A549 (cell line): ENCODE data around the gene NDC80. TPM values are rescaled to one million over a fixed set of nuclear protein-coding genes. Genes with fewer than 3 reads are reported as not detected.

ENCODE experiments used
- ATAC-seq, 2 experiments: fragments of 200-7000 bp in 1 of 2; fragments of >200 bp in 1 of 2; cut with Nextera tagmentation in 1 of 2; cut with Tn5 transposase in 1 of 2; 3 replicates each; pipeline versions ENCODE4 v1.8.0 to v1.9.1; 2018 to 2020; ENCODE audit warnings: mild to moderate bottlenecking in 1 of 2, moderate library complexity in 1 of 2
- CTCF ChIA-PET: fragments of 300-600 bp; sonication (Branson Sonifier 250); formaldehyde crosslinking; extraction: SDS; loops from one replicate; lab custom pipeline; 2021; ENCODE audit warnings: antibody characterized with exemption, inconsistent platforms; lab: Yijun Ruan, JAX
- POLR2A ChIA-PET: fragments of 350-600 bp; formaldehyde crosslinking; extraction: SDS; loops from one replicate; lab custom pipeline; 2021; ENCODE audit warnings: antibody characterized with exemption, inconsistent platforms; lab: Yijun Ruan, JAX
- DNase-seq, 2 experiments: peaks; one replicate each; pipeline versions ENCODE4 v3.0.0 to v3.0.0-alpha.2; 2011 to 2016; ENCODE audit warnings: low read depth in 1 of 2, low spot score in 1 of 2
- FAIRE-seq: peaks from 2 replicates; lab custom pipeline; 2011; peaks lifted over from hg19 to GRCh38; lab: Jason Lieb, UNC
- H3K27ac ChIP-seq, 2 experiments: fragments of >200 bp; sonication (Bioruptor Twin); formaldehyde crosslinking; 3 replicates each; pipeline ENCODE4 v1.5.1; 2016 to 2017
- H3K4me1 ChIP-seq: fragments of >200 bp; sonication (Bioruptor Twin); formaldehyde crosslinking; 3 replicates; pipeline ENCODE4 v1.6.1; 2016
- H3K4me2 ChIP-seq: fragments of >200 bp; sonication (Bioruptor Twin); formaldehyde crosslinking; 3 replicates; pipeline ENCODE4 v1.6.1; 2016
- H3K4me3 ChIP-seq: fragments of >200 bp; sonication (Bioruptor Twin); formaldehyde crosslinking; 3 replicates; pipeline ENCODE4 v1.5.1; 2016
- H3K9me3 ChIP-seq: fragments of >200 bp; sonication (Bioruptor Twin); formaldehyde crosslinking; 3 replicates; pipeline ENCODE4 v1.6.1; 2016
- CBX2 ChIP-seq: fragments of 200-600 bp; sonication (generic); IDR thresholded peaks from 2 replicates; pipeline ENCODE4 v1.6.1; 2016; ENCODE audit warnings: low read depth, mild to moderate bottlenecking, borderline replicate concordance
- CHD2 ChIP-seq: fragments of 150-350 bp; IDR thresholded peaks from 2 replicates; pipeline ENCODE4 v1.6.1; 2014; ENCODE audit warnings: low read length; ENCODE audit not compliant: partially characterized antibody
- CTCF ChIP-seq: fragments of >200 bp; sonication (Bioruptor Twin); formaldehyde crosslinking; IDR thresholded peaks from 3 replicates; pipeline ENCODE4 v1.5.1; 2016
- E2F6 ChIP-seq: IDR thresholded peaks from 2 replicates; pipeline ENCODE4 v1.6.1; 2012; ENCODE audit warnings: low read depth, borderline replicate concordance
- FOSB ChIP-seq: fragments of 250-450 bp; sonication (Bioruptor Pico); IDR thresholded peaks from 2 replicates; pipeline ENCODE4 v1.5.0; 2020; ENCODE audit warnings: mild to moderate bottlenecking, moderate library complexity
- FOXS1 ChIP-seq: fragments of 250-450 bp; sonication (Bioruptor Pico); IDR thresholded peaks from 2 replicates; pipeline ENCODE4 v1.5.0; 2020; ENCODE audit warnings: mild to moderate bottlenecking, moderate library complexity
- HES2 ChIP-seq: fragments of >200 bp; sonication (Bioruptor Twin); formaldehyde crosslinking; IDR thresholded peaks from 2 replicates; pipeline ENCODE4 v1.6.1; 2016
- HOXA7 ChIP-seq: fragments of 250-450 bp; sonication (Bioruptor Pico); IDR thresholded peaks from 2 replicates; pipeline ENCODE4 v1.5.0; 2020; ENCODE audit warnings: mild to moderate bottlenecking, moderate library complexity
- HOXB13 ChIP-seq: fragments of 250-450 bp; sonication (Bioruptor Pico); IDR thresholded peaks from 2 replicates; pipeline ENCODE4 v1.5.0; 2020; ENCODE audit warnings: low read depth, mild to moderate bottlenecking, moderate library complexity
- JUNB ChIP-seq: fragments of >200 bp; sonication (Bioruptor Twin); formaldehyde crosslinking; IDR thresholded peaks from 2 replicates; pipeline ENCODE4 v1.6.1; 2016
- KDM5A ChIP-seq: fragments of 200-600 bp; sonication (generic); IDR thresholded peaks from 2 replicates; pipeline ENCODE4 v1.6.1; 2016; ENCODE audit warnings: antibody characterized with exemption, mild to moderate bottlenecking
- MAZ ChIP-seq: fragments of 150-350 bp; IDR thresholded peaks from 2 replicates; pipeline ENCODE4 v1.6.1; 2014; ENCODE audit warnings: antibody characterized with exemption, low read depth, low read length, borderline replicate concordance
- MYC ChIP-seq: IDR thresholded peaks from 2 replicates; pipeline ENCODE4 v1.6.1; 2012; ENCODE audit warnings: mild to moderate bottlenecking, inconsistent platforms, low read length, improper control_type of control experiment, borderline replicate concordance
- NFE2L2 ChIP-seq: fragments of 150-350 bp; conservative IDR thresholded peaks from 2 replicates; pipeline ENCODE4 v1.6.1; 2014; ENCODE audit warnings: low read length
- PHF8 ChIP-seq: fragments of 200-600 bp; sonication (generic); IDR thresholded peaks from 2 replicates; pipeline ENCODE4 v1.6.1; 2016; ENCODE audit warnings: low read depth, mild to moderate bottlenecking, antibody characterized with exemption, moderate library complexity, borderline replicate concordance
- POLR2A ChIP-seq: IDR thresholded peaks from 2 replicates; pipeline ENCODE4 v1.6.1; 2012; ENCODE audit warnings: mild to moderate bottlenecking, low read length
- RARB ChIP-seq: fragments of 250-450 bp; sonication (Bioruptor Pico); IDR thresholded peaks from 2 replicates; pipeline ENCODE4 v1.8.0; 2021; ENCODE audit warnings: mild to moderate bottlenecking, moderate library complexity
- RFX5 ChIP-seq: fragments of 450-650 bp; IDR thresholded peaks from 2 replicates; pipeline ENCODE4 v1.7.1; 2014; ENCODE audit warnings: antibody characterized with exemption, mild to moderate bottlenecking, moderate library complexity
- TFCP2L1 ChIP-seq: fragments of 250-450 bp; sonication (Bioruptor Pico); IDR thresholded peaks from 2 replicates; pipeline ENCODE4 v1.5.0; 2021; ENCODE audit warnings: mild to moderate bottlenecking
- USF2 ChIP-seq: fragments of 450-650 bp; IDR thresholded peaks from 2 replicates; pipeline ENCODE4 v1.6.1; 2014; ENCODE audit warnings: antibody characterized with exemption
- ZNF302 ChIP-seq: fragments of 250-450 bp; sonication (Bioruptor Pico); IDR thresholded peaks from 2 replicates; pipeline ENCODE4 v1.9.0; 2021; ENCODE audit warnings: inconsistent platforms, mild to moderate bottlenecking, moderate library complexity
- WGBS: methylation state at CpG from one replicate; pipeline ENCODE4 v1.1.6; 2017; ENCODE audit errors: missing lambda C conversion rate; 5-methylcytosine and 5-hydroxymethylcytosine counted together
- polyA plus RNA-seq, 4 experiments: library from polyadenylated mRNA; depleted of rRNA in 3 of 4; stranded (reverse); fragments of >200 nt; fragmentation: RNase III in 1 of 4; extraction: RNeasy Plus Mini Kit Qiagen cat#74134 plus additional on column Dnase treatment in 1 of 4; gene quantifications; 2 replicates in 3 of 4; 3 replicates in 1 of 4; pipeline ENCODE4 v1.2.3, GENCODE V29; 2011 to 2017

Gene NDC80
- polyA plus RNA-seq, 2 of the 4 experiments (the other 2 are of a cell fraction): 11.1 to 20.2 TPM

- FAIRE-seq (no peak), ATAC-seq (no peak), DNase-seq (no peak)
- POLR2A ChIA-PET: no interaction called here
- WGBS: 92% methylated on average over 4 of the region's 4 CpGs
- Histone ChIP-seq H3K4me1 (no peaks in the 10 kb centered on the region), H3K4me3 (no peak overlapping the region), H3K4me2 (no peak overlapping the region), H3K9me3 (no peaks in the 10 kb centered on the region), H3K27ac (no peak overlapping the region)
- TF ChIP-seq HOXB13 (no peak), POLR2A (no peak), MYC (no peak), FOXS1 (CRISPR knock-in tag) (no peak), TFCP2L1 (CRISPR knock-in tag) (no peak), KDM5A (no peak), ZNF302 (CRISPR knock-in tag) (no peak), USF2 (no peak), PHF8 (no peak), FOSB (no peak), CHD2 (no peak), HES2 (no peak), HOXA7 (no peak)
- CTCF ChIA-PET: interaction anchor here (0.6 to 0.9 kb wide), 2 partner anchors 15 to 1711 kb away, joined by 3 read pairs; no protein-coding TSS in a partner anchor
These were observed 15.5 kb upstream of the NDC80 start for GRCh38 chr18:2555895-2556294.

GRCh38 chr18:2557536-2557935 lies 13.8 kb upstream of the NDC80 start:
- DNase-seq (no peak), FAIRE-seq (no peak), ATAC-seq (no peak)
- ChIA-PET POLR2A (no interaction called here), CTCF (interaction anchor here (1.5 kb wide), 1 partner anchor 8 kb away, joined by 6 read pairs; no protein-coding TSS in a partner anchor)
- H3K4me1 ChIP-seq: no peaks in the 10 kb centered on the region
- H3K4me2 ChIP-seq: no peak overlapping the region
- H3K27ac ChIP-seq: no peak overlapping the region
- 83% methylated on average over 1 of the region's 1 CpG for WGBS
- no peaks in the 10 kb centered on the region for H3K9me3 ChIP-seq
- no peak for TF ChIP-seq NFE2L2
- no peak for TF ChIP-seq CBX2
- TF ChIP-seq E2F6: no peak
- TF ChIP-seq PHF8: no peak
- no peak for TF ChIP-seq RFX5
- TF ChIP-seq CTCF: no peak
- no peak for TF ChIP-seq HOXB13
- no peak for TF ChIP-seq RARB (CRISPR knock-in tag)
- TF ChIP-seq MAZ: no peak
- TF ChIP-seq USF2: no peak
- TF ChIP-seq JUNB: no peak
- TF ChIP-seq, all 56 proteins: peak for 0
- H3K4me3 ChIP-seq: no peak overlapping the region
